Tibial nerve (tissue), 4 donors: ENCODE results near the gene NEK4. TPM values are rescaled to one million over a fixed set of nuclear protein-coding genes. Genes with fewer than 3 reads are reported as not detected.

Experiments used
- DNase-seq, 2 donors: peaks; one replicate each; pipeline ENCODE4 v3.0.0-alpha.2; 2019; ENCODE audit warnings: low spot score in 2 of 2
- H3K27ac ChIP-seq, 4 donors: fragments of 200-600 bp; sonication (generic) in 3 of 4; one replicate each; pipeline ENCODE4 v1.5.1; 2017 to 2019; ENCODE audit warnings: mild to moderate bottlenecking in 1 of 4
- H3K27me3 ChIP-seq, 2 donors: fragments of 200-600 bp; sonication (generic) in 1 of 2; one replicate each; pipeline versions ENCODE4 v1.5.1 to v1.6.0; 2017 to 2019
- H3K36me3 ChIP-seq, 3 donors: fragments of 200-600 bp; sonication (generic); one replicate each; pipeline ENCODE4 v1.5.1; 2018 to 2019
- H3K4me1 ChIP-seq, 4 donors: fragments of 200-600 bp; sonication (generic) in 3 of 4; one replicate each; pipeline ENCODE4 v1.5.1; 2017 to 2019
- H3K4me3 ChIP-seq, 4 donors: fragments of 200-600 bp; sonication (generic) in 3 of 4; one replicate each; pipeline ENCODE4 v1.5.1; 2017 to 2019; ENCODE audit warnings: mild to moderate bottlenecking in 1 of 4, moderate library complexity in 1 of 4
- H3K9me3 ChIP-seq, 4 donors: fragments of 200-600 bp; sonication (generic) in 3 of 4; one replicate each; pipeline ENCODE4 v1.5.1; 2017 to 2019
- CTCF ChIP-seq, 5 experiments: fragments of 200-600 bp in 3 of 5; fragments of 450-650 bp in 2 of 5; sonication (generic) in 3 of 5; IDR thresholded peaks; one replicate each; pipeline ENCODE4 v1.5.1; 2016 to 2019; ENCODE audit warnings: antibody characterized with exemption in 5 of 5, mild to moderate bottlenecking in 3 of 5, moderate library complexity in 2 of 5
- EP300 ChIP-seq, 2 donors: sonication (generic); formaldehyde crosslinking; IDR thresholded peaks; one replicate each; pipeline ENCODE4 v1.6.1; 2017; ENCODE audit warnings: antibody characterized with exemption in 2 of 2, mild to moderate bottlenecking in 1 of 2
- POLR2A ChIP-seq, 2 donors: fragments of 450-650 bp; IDR thresholded peaks; one replicate each; pipeline ENCODE4 v1.6.1; 2017; ENCODE audit warnings: antibody characterized with exemption in 2 of 2, mild to moderate bottlenecking in 2 of 2, moderate library complexity in 2 of 2
- WGBS, 2 donors: methylation state at CpG; one replicate each; pipeline ENCODE4 v1.1.5; 2018; 5-methylcytosine and 5-hydroxymethylcytosine counted together
- total RNA-seq, 4 donors: library from RNA; depleted of rRNA; stranded (reverse); fragments of >200 nt; gene quantifications; one replicate each; pipeline ENCODE4 v1.1.0, GENCODE V29; 2016

Gene NEK4
- total RNA-seq = 10 to 100 TPM; 19.2 to 26.7 (median 20.5) TPM

- Histone ChIP-seq H3K9me3 (no peaks in the 10 kb centered on the region), H3K4me1 (peaks cover 0 to 28% (median 9%) of the 10 kb centered on the region in 4 donors), H3K36me3 (peaks cover 0 to 27% (median 4%) of the 10 kb centered on the region in 3 donors), H3K27ac (peak within 1 kb of the TSS; percentile 34 to 83 (median 74)), H3K27me3 (no peaks in the 10 kb centered on the region), H3K4me3 (peak within 1 kb of the TSS; percentile 65 to 97 (median 76))
- peak; percentile 68 to 76 for DNase-seq
- 0 to 1% methylated on average over 32 to 67 of the region's 67 CpGs for WGBS, 2 donors
- TF ChIP-seq CTCF (IDR thresholded peaks at IDR 0.05) (peak in 2 of 5 experiments; percentile 6 to 39), EP300 (IDR thresholded peaks at IDR 0.05) (peak; percentile 53 to 88), POLR2A (IDR thresholded peaks at IDR 0.05) (peak; percentile 19 to 56)
Measured at GRCh38 chr3:52770496-52771333, at the start of gene NEK4. NEK4 (minus strand) TSS chr3:52770940; CDS start chr3:52770746, 194 bp downstream.

- Histone ChIP-seq H3K36me3 (peaks cover 0 to 75% (median 0%) of the 10 kb centered on the region in 3 donors), H3K27ac (no peak overlapping the region), H3K4me3 (no peak overlapping the region), H3K27me3 (no peaks in the 10 kb centered on the region), H3K9me3 (no peaks in the 10 kb centered on the region), H3K4me1 (no peaks in the 10 kb centered on the region)
- no peak for TF ChIP-seq EP300 (IDR thresholded peaks at IDR 0.05)
- TF ChIP-seq CTCF (IDR thresholded peaks at IDR 0.05) = no peak
- TF ChIP-seq POLR2A (IDR thresholded peaks at IDR 0.05) = no peak
- DNase-seq = no peak
- WGBS, 2 donors = 71 to 79% methylated on average over 2 of the region's 2 CpGs
Measured at GRCh38 chr3:52819936-52820335, 49.2 kb upstream of the NEK4 start.

- Histone ChIP-seq H3K36me3 (peaks cover 0 to 69% (median 0%) of the 10 kb centered on the region in 3 donors), H3K27ac (no peak overlapping the region), H3K9me3 (no peaks in the 10 kb centered on the region), H3K4me3 (no peak overlapping the region), H3K4me1 (no peaks in the 10 kb centered on the region), H3K27me3 (no peaks in the 10 kb centered on the region)
- no peak for TF ChIP-seq EP300 (IDR thresholded peaks at IDR 0.05)
- no peak for TF ChIP-seq CTCF (IDR thresholded peaks at IDR 0.05)
- TF ChIP-seq POLR2A (IDR thresholded peaks at IDR 0.05) = no peak
- no peak for DNase-seq
- 85 to 91% methylated on average over 6 to 7 of the region's 7 CpGs for WGBS, 2 donors
Measured at GRCh38 chr3:52817860-52818259, 47.1 kb upstream of the NEK4 start.

- Histone ChIP-seq H3K36me3 (peaks cover 0 to 63% (median 0%) of the 10 kb centered on the region in 3 donors), H3K27me3 (no peaks in the 10 kb centered on the region), H3K4me1 (no peaks in the 10 kb centered on the region), H3K27ac (no peak overlapping the region), H3K4me3 (no peak overlapping the region), H3K9me3 (no peaks in the 10 kb centered on the region)
- DNase-seq = no peak
- WGBS, 2 donors = 86 to 100% methylated on average over 10 of the region's 10 CpGs
- TF ChIP-seq CTCF (IDR thresholded peaks at IDR 0.05) (no peak), POLR2A (IDR thresholded peaks at IDR 0.05) (no peak), EP300 (IDR thresholded peaks at IDR 0.05) (no peak)
Measured at GRCh38 chr3:52817221-52817620, 46.5 kb upstream of the NEK4 start.

- 88 to 91% methylated on average over 9 to 10 of the region's 10 CpGs for WGBS, 2 donors
Measured at GRCh38 chr3:52816654-52817053, 45.9 kb upstream of the NEK4 start.

More at GRCh38 chr3:52816654-52817053, 45.9 kb upstream of the NEK4 start:
- H3K4me3 ChIP-seq = no peak overlapping the region
- H3K9me3 ChIP-seq = no peaks in the 10 kb centered on the region
- DNase-seq = no peak
- peaks cover 0 to 60% (median 0%) of the 10 kb centered on the region in 3 donors for H3K36me3 ChIP-seq
- no peaks in the 10 kb centered on the region for H3K27me3 ChIP-seq
- TF ChIP-seq EP300 (IDR thresholded peaks at IDR 0.05) = no peak
- no peak for TF ChIP-seq CTCF (IDR thresholded peaks at IDR 0.05)
- no peak for TF ChIP-seq POLR2A (IDR thresholded peaks at IDR 0.05)
- H3K4me1 ChIP-seq = no peaks in the 10 kb centered on the region
- no peak overlapping the region for H3K27ac ChIP-seq
